HEK293T (cell line): ENCODE measurements around the gene C6orf62.
"Not testable (repeated sequence)": the region's sequence is repeated elsewhere in the genome, so short reads cannot be mapped to it uniquely, and the experiment has no call there.

Experiments
- CTCF ChIA-PET: fragments of 350-600 bp; formaldehyde crosslinking; extraction: SDS; loops from one replicate; lab custom pipeline; 2021; ENCODE audit warnings: antibody characterized with exemption, inconsistent platforms; lab: Yijun Ruan, JAX
- POLR2A ChIA-PET: fragments of 350-600 bp; formaldehyde crosslinking; extraction: SDS; loops from one replicate; lab custom pipeline; 2020; ENCODE audit warnings: antibody characterized with exemption, inconsistent platforms; lab: Yijun Ruan, JAX
- DNase-seq: peaks from one replicate; pipeline ENCODE4 v3.0.0; 2012; ENCODE audit warnings: mixed read lengths; ENCODE audit errors: extremely low spot score
- ARNT ChIP-seq: fragments of 450-650 bp; IDR thresholded peaks from 2 replicates; pipeline ENCODE4 v1.6.1; 2017; ENCODE audit warnings: mild to moderate bottlenecking
- BHLHE40 ChIP-seq: fragments of 450-650 bp; IDR thresholded peaks from 2 replicates; pipeline ENCODE4 v1.6.1; 2016; ENCODE audit warnings: mild to moderate bottlenecking, moderate library complexity, borderline replicate concordance
- CTBP1 ChIP-seq: fragments of 450-650 bp; IDR thresholded peaks from 2 replicates; pipeline ENCODE4 v1.6.1; 2016; ENCODE audit warnings: borderline replicate concordance
- ELF4 ChIP-seq: fragments of 450-650 bp; IDR thresholded peaks from 2 replicates; pipeline ENCODE4 v1.6.1; 2017; ENCODE audit warnings: antibody characterized with exemption
- FOXA1 ChIP-seq: fragments of 450-650 bp; IDR thresholded peaks from 2 replicates; pipeline ENCODE4 v1.6.1; 2016; ENCODE audit warnings: mild to moderate bottlenecking
- FOXK2 ChIP-seq: fragments of 450-650 bp; IDR thresholded peaks from 2 replicates; pipeline ENCODE4 v1.6.1; 2016; ENCODE audit warnings: mild to moderate bottlenecking
- FOXM1 ChIP-seq: fragments of 450-650 bp; IDR thresholded peaks from 2 replicates; pipeline ENCODE4 v1.6.1; 2017; ENCODE audit warnings: mild to moderate bottlenecking, borderline replicate concordance
- HDGF ChIP-seq: fragments of 450-650 bp; IDR thresholded peaks from 2 replicates; pipeline ENCODE4 v1.6.1; 2017; ENCODE audit warnings: antibody characterized with exemption, borderline replicate concordance
- L3MBTL2 ChIP-seq: fragments of 450-650 bp; conservative IDR thresholded peaks from 2 replicates; pipeline ENCODE4 v1.6.1; 2016; ENCODE audit warnings: mild to moderate bottlenecking
- LEF1 ChIP-seq: fragments of 450-650 bp; IDR thresholded peaks from 2 replicates; pipeline ENCODE4 v1.6.1; 2017; ENCODE audit warnings: mild to moderate bottlenecking, borderline replicate concordance
- NFRKB ChIP-seq: fragments of 450-650 bp; IDR thresholded peaks from 2 replicates; pipeline ENCODE4 v1.6.1; 2016; ENCODE audit warnings: mild to moderate bottlenecking, moderate library complexity
- PKNOX1 ChIP-seq: fragments of 450-650 bp; IDR thresholded peaks from 2 replicates; pipeline ENCODE4 v1.6.1; 2016
- SP1 ChIP-seq: fragments of 450-650 bp; IDR thresholded peaks from 2 replicates; pipeline ENCODE4 v1.6.1; 2017
- SUZ12 ChIP-seq: fragments of 450-650 bp; IDR thresholded peaks from 2 replicates; pipeline ENCODE4 v1.6.1; 2016; ENCODE audit warnings: mild to moderate bottlenecking
- TARDBP ChIP-seq: fragments of 450-650 bp; IDR thresholded peaks from 2 replicates; pipeline ENCODE4 v1.6.1; 2016
- ZNF384 ChIP-seq: fragments of 450-650 bp; IDR thresholded peaks from 2 replicates; pipeline ENCODE4 v1.6.1; 2016

C6orf62 gene

GRCh38 chr6:24743265-24743943 is 24.4 kb upstream of the C6orf62 start:
- DNase-seq: no peak
- ChIA-PET CTCF (interaction anchor here (0.7 kb wide), 1 partner anchor 17 kb away, joined by 4 read pairs; no protein-coding TSS in a partner anchor), POLR2A (interaction anchor here (1.4 kb wide), 1 partner anchor 22 kb away, joined by 3 read pairs; no protein-coding TSS in a partner anchor)
- TF ChIP-seq LEF1: no peak
- TF ChIP-seq NFRKB: no peak
- no peak for TF ChIP-seq SP1
- TF ChIP-seq FOXA1: no peak
- TF ChIP-seq CTBP1: no peak
- no peak for TF ChIP-seq ARNT
- no peak for TF ChIP-seq ZNF384
- TF ChIP-seq FOXK2: no peak
- no peak for TF ChIP-seq FOXM1
- TF ChIP-seq TARDBP: no peak
- no peak for TF ChIP-seq BHLHE40
- TF ChIP-seq SUZ12: no peak
- no peak for TF ChIP-seq PKNOX1
- no peak for TF ChIP-seq HDGF
- TF ChIP-seq ELF4: no peak
- TF ChIP-seq L3MBTL2: no peak

GRCh38 chr6:24742216-24742738 is 23.3 kb upstream of the C6orf62 start:
- ChIA-PET CTCF (no interaction called here), POLR2A (interaction anchor here (1.4 kb wide), 1 partner anchor 20 kb away, joined by 3 read pairs; no protein-coding TSS in a partner anchor)
- no peak for DNase-seq
- TF ChIP-seq SP1: no peak
- TF ChIP-seq LEF1: no peak
- TF ChIP-seq BHLHE40: no peak
- TF ChIP-seq CTBP1: no peak
- TF ChIP-seq FOXK2: no peak
- TF ChIP-seq ARNT: no peak
- no peak for TF ChIP-seq SUZ12
- TF ChIP-seq PKNOX1: no peak
- no peak for TF ChIP-seq TARDBP
- TF ChIP-seq ELF4: no peak
- TF ChIP-seq FOXM1: no peak
- no peak for TF ChIP-seq NFRKB
- TF ChIP-seq L3MBTL2: no peak
- no peak for TF ChIP-seq FOXA1
- TF ChIP-seq HDGF: no peak
- no peak for TF ChIP-seq ZNF384

- CTCF ChIA-PET: no interaction called here
- POLR2A ChIA-PET: interaction anchor here (0.8 kb wide), 1 partner anchor 19 kb away, joined by 3 read pairs; no protein-coding TSS in a partner anchor
- TF ChIP-seq FOXA1 (no peak), PKNOX1 (no peak), SUZ12 (no peak), SP1 (no peak), FOXK2 (no peak), LEF1 (no peak), CTBP1 (no peak), FOXM1 (no peak), TARDBP (no peak), NFRKB (no peak), L3MBTL2 (no peak), ARNT (no peak)
- no peak for DNase-seq
Observed at GRCh38 chr6:24740861-24741260, 21.9 kb upstream of the C6orf62 start.

GRCh38 chr6:24738741-24739140 is 19.8 kb upstream of the C6orf62 start:
- no peak for DNase-seq
- TF ChIP-seq FOXK2: no peak
- TF ChIP-seq HDGF: no peak
- no peak for TF ChIP-seq ZNF384
- no peak for TF ChIP-seq L3MBTL2
- TF ChIP-seq SP1: no peak
- no peak for TF ChIP-seq ARNT
- CTCF ChIA-PET: no interaction called here
- POLR2A ChIA-PET: no interaction called here

GRCh38 chr6:24734710-24735109 is 15.8 kb upstream of the C6orf62 start:
- CTCF ChIA-PET, POLR2A ChIA-PET, DNase-seq: not testable (repeated sequence)

GRCh38 chr6:24734166-24734565 is 15.2 kb upstream of the C6orf62 start:
- POLR2A ChIA-PET: no interaction called here
- TF ChIP-seq HDGF: no peak
- TF ChIP-seq FOXK2: no peak
- no peak for TF ChIP-seq SUZ12
- TF ChIP-seq FOXA1: no peak
- no peak for TF ChIP-seq BHLHE40
- no peak for TF ChIP-seq CTBP1
- CTCF ChIA-PET: no interaction called here
- no peak for DNase-seq

GRCh38 chr6:24731456-24732134 is 12.6 kb upstream of the C6orf62 start:
- DNase-seq, CTCF ChIA-PET: not testable (repeated sequence)
- POLR2A ChIA-PET: interaction anchor here (1.9 kb wide), 1 partner anchor 10 kb away, joined by 4 read pairs; no protein-coding TSS in a partner anchor

GRCh38 chr6:24730653-24731052 is 11.7 kb upstream of the C6orf62 start:
- CTCF ChIA-PET, DNase-seq: not testable (repeated sequence)
- POLR2A ChIA-PET: interaction anchor here (1.9 kb wide), 1 partner anchor 9 kb away, joined by 4 read pairs; no protein-coding TSS in a partner anchor
